GM23248 (cell line): Measurements from ENCODE around the gene KLHL22.

ENCODE experiments used
- EZH2 ChIP-seq: fragments of 200-600 bp; sonication (generic); IDR thresholded peaks from 2 replicates; pipeline ENCODE4 v1.6.1; 2018; ENCODE audit warnings: antibody characterized with exemption, mild to moderate bottlenecking; ENCODE audit not compliant: insufficient read depth, poor library complexity, severe bottlenecking
- EZH2phosphoT487 ChIP-seq: fragments of 200-600 bp; sonication (generic); IDR thresholded peaks from 2 replicates; pipeline ENCODE4 v1.6.1; 2018; ENCODE audit warnings: antibody characterized with exemption, moderate library complexity, mild to moderate bottlenecking, low read depth; ENCODE audit not compliant: insufficient read depth

- TF ChIP-seq EZH2 (no peak), EZH2phosphoT487 (no peak)
Measured at GRCh38 chr22:20431511-20432192, 63.9 kb downstream of the KLHL22 start.
